HUES64 (cell line): ENCODE data around the gene TAPT1.

Experiments
- H3K27ac ChIP-seq: 2 replicates; pipeline ENCODE4 v1.7.0; 2013; ENCODE audit warnings: low read depth, low read length, inconsistent platforms
- H3K27me3 ChIP-seq: 2 replicates; pipeline ENCODE4 v1.6.1; 2013; ENCODE audit warnings: mild to moderate bottlenecking, low read length; ENCODE audit not compliant: insufficient read depth
- H3K36me3 ChIP-seq: 2 replicates; pipeline ENCODE4 v1.6.1; 2013; ENCODE audit warnings: mild to moderate bottlenecking, low read length; ENCODE audit not compliant: insufficient read depth
- H3K4me1 ChIP-seq: 2 replicates; pipeline ENCODE4 v1.6.1; 2013; ENCODE audit warnings: mild to moderate bottlenecking, low read length, moderate library complexity; ENCODE audit not compliant: insufficient read depth
- H3K4me3 ChIP-seq: 2 replicates; pipeline ENCODE4 v1.5.1; 2013; ENCODE audit warnings: mild to moderate bottlenecking, low read length, moderate library complexity
- H3K9ac ChIP-seq: 2 replicates; pipeline ENCODE4 v1.6.1; 2013; ENCODE audit warnings: mild to moderate bottlenecking, low read depth, low read length
- H3K9me3 ChIP-seq: 2 replicates; pipeline ENCODE4 v1.6.1; 2013; ENCODE audit warnings: low read depth, low read length; ENCODE audit not compliant: insufficient read depth
- WGBS: fragments of 150-250, 120-280 bp; methylation state at CpG from one replicate; pipeline ENCODE4 v1.1.7; 2013; ENCODE audit warnings: missing lambda C conversion rate; 5-methylcytosine and 5-hydroxymethylcytosine counted together

The TAPT1 gene

DNA sequence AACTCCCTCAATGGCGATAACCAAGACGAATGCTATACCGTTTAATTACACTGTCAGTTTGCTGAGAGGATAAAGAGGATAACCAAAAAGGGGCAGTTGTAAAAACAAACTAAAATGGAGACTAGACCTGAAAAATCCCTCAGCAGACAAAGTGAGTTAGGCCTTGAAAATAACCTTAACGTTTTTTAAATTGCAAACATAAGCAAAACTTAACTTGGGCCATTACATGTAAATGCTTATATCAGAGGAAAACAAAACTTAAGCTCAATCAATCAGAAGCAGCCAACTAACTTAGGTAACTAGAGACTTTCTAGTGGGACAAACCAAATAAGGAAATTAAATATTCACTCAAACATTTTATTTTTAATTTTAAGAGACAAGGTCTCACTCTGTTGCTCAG, 17.0 kb upstream of the TAPT1 start:
- Histone ChIP-seq H3K36me3 (peaks cover 3% of the 10 kb centered on the region; the same call in 1 of the 2 replicates), H3K27ac (no peak overlapping the region), H3K27me3 (no peaks in the 10 kb centered on the region), H3K4me3 (no peak overlapping the region), H3K4me1 (no peaks in the 10 kb centered on the region), H3K9me3 (no peaks in the 10 kb centered on the region), H3K9ac (no peak overlapping the region)
- 95% methylated on average over 4 of the region's 4 CpGs for WGBS

- no peak overlapping the region for H3K27ac ChIP-seq
- no peak overlapping the region for H3K9ac ChIP-seq
- no peaks in the 10 kb centered on the region for H3K27me3 ChIP-seq
- no peaks in the 10 kb centered on the region for H3K9me3 ChIP-seq
- peaks cover 3% of the 10 kb centered on the region; the same call in 1 of the 2 replicates for H3K36me3 ChIP-seq
- H3K4me1 ChIP-seq, result no peaks in the 10 kb centered on the region
- H3K4me3 ChIP-seq, result no peak overlapping the region
Observed at GRCh38 chr4:16240300-16240699, 14.0 kb upstream of the TAPT1 start.

DNA sequence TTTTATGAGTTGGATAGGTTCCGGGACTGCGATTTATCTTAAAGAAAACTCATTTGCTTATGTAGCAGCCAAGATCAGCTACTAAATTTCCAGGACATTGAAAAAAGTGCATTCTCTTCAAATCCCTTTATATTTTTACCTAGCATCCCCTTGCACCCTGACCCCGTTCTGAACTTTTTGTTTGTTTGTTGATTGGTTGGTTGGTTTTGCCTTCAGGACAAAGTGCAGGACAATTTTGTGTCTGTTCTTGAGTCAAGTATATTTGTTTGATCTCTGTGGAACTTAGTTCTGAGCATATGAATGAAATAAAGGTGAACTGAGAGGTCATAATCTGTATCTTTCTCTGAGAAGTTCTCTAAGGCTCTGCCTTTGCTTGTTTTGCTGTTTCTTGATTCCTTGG, 12.8 kb upstream of the TAPT1 start:
- no peaks in the 10 kb centered on the region for H3K27me3 ChIP-seq
- H3K9me3 ChIP-seq, result no peaks in the 10 kb centered on the region
- WGBS, result 96% methylated on average over 3 of the region's 3 CpGs
- H3K4me1 ChIP-seq, result no peaks in the 10 kb centered on the region
- no peak overlapping the region for H3K27ac ChIP-seq
- peaks cover 3% of the 10 kb centered on the region; the same call in 1 of the 2 replicates for H3K36me3 ChIP-seq
- H3K4me3 ChIP-seq, result no peak overlapping the region
- no peak overlapping the region for H3K9ac ChIP-seq

GRCh38 chr4:16238327-16238726, 12.1 kb upstream of the TAPT1 start:
- H3K9ac ChIP-seq, result no peak overlapping the region
- no peaks in the 10 kb centered on the region for H3K9me3 ChIP-seq
- no peak overlapping the region for H3K4me3 ChIP-seq
- no peaks in the 10 kb centered on the region for H3K27me3 ChIP-seq
- H3K4me1 ChIP-seq, result no peaks in the 10 kb centered on the region
- no peak overlapping the region for H3K27ac ChIP-seq
- WGBS, result 90% methylated on average over 3 of the region's 3 CpGs
- H3K36me3 ChIP-seq, result peaks cover 3% of the 10 kb centered on the region; the same call in 1 of the 2 replicates

DNA sequence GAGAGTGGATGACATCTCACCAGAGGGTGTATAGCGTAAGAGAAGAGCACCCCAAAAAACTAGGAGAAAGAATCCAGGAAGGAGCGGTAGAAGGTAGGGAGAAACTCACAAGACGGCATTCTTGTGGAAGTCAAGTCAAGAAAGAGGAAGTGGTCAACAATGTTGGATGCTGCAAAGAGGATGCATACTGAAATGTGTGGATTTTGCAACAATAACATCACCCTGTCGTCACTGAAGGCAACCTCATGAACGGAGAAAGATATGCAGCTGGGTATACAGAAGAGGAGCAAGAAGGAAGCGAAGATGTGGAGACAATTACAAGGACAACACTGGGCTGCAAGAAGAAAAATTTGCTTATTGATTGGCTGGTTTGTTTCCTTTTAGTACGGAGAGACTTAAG, 11.4 kb upstream of the TAPT1 start:
- WGBS, result 95% methylated on average over 7 of the region's 7 CpGs
- no peak overlapping the region for H3K27ac ChIP-seq
- H3K9me3 ChIP-seq, result no peaks in the 10 kb centered on the region
- H3K27me3 ChIP-seq, result no peaks in the 10 kb centered on the region
- H3K9ac ChIP-seq, result no peak overlapping the region
- no peak overlapping the region for H3K4me3 ChIP-seq
- H3K4me1 ChIP-seq, result no peaks in the 10 kb centered on the region
- peaks cover 3% of the 10 kb centered on the region; the same call in 1 of the 2 replicates for H3K36me3 ChIP-seq

GRCh38 chr4:16236402-16237023, 10.2 kb upstream of the TAPT1 start:
- 92% methylated on average over 5 of the region's 5 CpGs for WGBS
- Histone ChIP-seq H3K9me3 (no peaks in the 10 kb centered on the region), H3K9ac (no peak overlapping the region), H3K36me3 (peaks cover 1% of the 10 kb centered on the region; the same call in 1 of the 2 replicates), H3K4me1 (peaks cover 11% of the 10 kb centered on the region), H3K27me3 (no peaks in the 10 kb centered on the region), H3K4me3 (no peak overlapping the region), H3K27ac (no peak overlapping the region)

GRCh38 chr4:16235209-16235608, 8.9 kb upstream of the TAPT1 start:
- no peak overlapping the region for H3K9ac ChIP-seq
- no peaks in the 10 kb centered on the region for H3K27me3 ChIP-seq
- H3K4me1 ChIP-seq, result peaks cover 13% of the 10 kb centered on the region
- no peaks in the 10 kb centered on the region for H3K36me3 ChIP-seq
- no peak overlapping the region for H3K27ac ChIP-seq
- WGBS, result 91% methylated on average over 4 of the region's 4 CpGs
- H3K9me3 ChIP-seq, result no peaks in the 10 kb centered on the region
- no peak overlapping the region for H3K4me3 ChIP-seq

- Histone ChIP-seq H3K27me3 (no peaks in the 10 kb centered on the region), H3K36me3 (no peaks in the 10 kb centered on the region), H3K4me3 (no peak overlapping the region), H3K9me3 (no peaks in the 10 kb centered on the region), H3K4me1 (peaks cover 13% of the 10 kb centered on the region), H3K9ac (no peak overlapping the region), H3K27ac (no peak overlapping the region)
- 96% methylated on average over 4 of the region's 4 CpGs for WGBS
Observed at GRCh38 chr4:16233569-16234177, 7.4 kb upstream of the TAPT1 start.

DNA sequence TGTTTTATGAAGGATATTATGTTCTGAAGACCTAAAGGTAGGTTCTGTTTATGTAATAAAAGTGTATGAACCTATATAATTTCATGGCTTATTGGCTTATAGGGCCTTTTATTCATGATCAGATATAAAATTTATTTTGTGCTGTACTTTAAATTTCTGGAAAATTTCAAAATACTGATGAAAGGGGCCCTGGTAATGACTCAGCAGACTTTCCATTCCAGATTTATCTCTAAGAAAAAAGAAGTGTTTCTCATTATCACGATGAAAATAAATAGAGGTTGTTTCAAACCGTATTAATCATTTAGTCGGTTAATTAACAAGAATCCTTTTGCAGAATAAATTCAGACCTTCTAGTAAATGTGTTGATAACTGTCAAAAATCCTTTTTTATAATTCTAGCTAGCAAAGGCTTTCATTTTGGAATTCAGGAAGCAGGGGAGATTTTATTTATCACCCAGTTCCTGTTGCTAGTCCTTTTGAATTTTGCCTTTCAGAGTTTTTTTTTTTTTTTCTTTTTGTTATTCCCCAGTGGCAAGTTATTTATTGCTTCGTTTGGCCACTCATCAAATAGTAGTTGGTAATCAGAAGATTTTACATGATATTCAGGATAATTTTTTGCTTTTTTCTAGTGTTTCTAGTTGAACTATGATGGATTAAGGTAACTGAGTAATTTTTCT, 5.4 kb upstream of the TAPT1 start:
- Histone ChIP-seq H3K27me3 (no peaks in the 10 kb centered on the region), H3K9ac (no peak overlapping the region), H3K4me1 (peaks cover 17% of the 10 kb centered on the region), H3K9me3 (no peaks in the 10 kb centered on the region), H3K27ac (no peak overlapping the region), H3K36me3 (no peaks in the 10 kb centered on the region), H3K4me3 (no peak overlapping the region)
- 87% methylated on average over 4 of the region's 4 CpGs for WGBS

- H3K9me3 ChIP-seq, result no peaks in the 10 kb centered on the region
- H3K36me3 ChIP-seq, result no peaks in the 10 kb centered on the region
- no peaks in the 10 kb centered on the region for H3K27me3 ChIP-seq
- peaks cover 19% of the 10 kb centered on the region for H3K4me1 ChIP-seq
- WGBS, result 91% methylated on average over 2 of the region's 2 CpGs
- no peak overlapping the region for H3K27ac ChIP-seq
- H3K9ac ChIP-seq, result no peak overlapping the region
- no peak overlapping the region for H3K4me3 ChIP-seq
Observed at GRCh38 chr4:16230308-16230707, 4.0 kb upstream of the TAPT1 start.

GRCh38 chr4:16229604-16230003, 3.3 kb upstream of the TAPT1 start:
- Histone ChIP-seq H3K4me3 (no peak overlapping the region), H3K27ac (no peak overlapping the region), H3K9ac (no peak overlapping the region), H3K36me3 (no peaks in the 10 kb centered on the region), H3K27me3 (no peaks in the 10 kb centered on the region), H3K4me1 (peaks cover 26% of the 10 kb centered on the region), H3K9me3 (no peaks in the 10 kb centered on the region)
- no CpG with 5 or more reads among the region's 2 CpGs for WGBS
